ENCODE data around the gene ZNF628.

DNA sequence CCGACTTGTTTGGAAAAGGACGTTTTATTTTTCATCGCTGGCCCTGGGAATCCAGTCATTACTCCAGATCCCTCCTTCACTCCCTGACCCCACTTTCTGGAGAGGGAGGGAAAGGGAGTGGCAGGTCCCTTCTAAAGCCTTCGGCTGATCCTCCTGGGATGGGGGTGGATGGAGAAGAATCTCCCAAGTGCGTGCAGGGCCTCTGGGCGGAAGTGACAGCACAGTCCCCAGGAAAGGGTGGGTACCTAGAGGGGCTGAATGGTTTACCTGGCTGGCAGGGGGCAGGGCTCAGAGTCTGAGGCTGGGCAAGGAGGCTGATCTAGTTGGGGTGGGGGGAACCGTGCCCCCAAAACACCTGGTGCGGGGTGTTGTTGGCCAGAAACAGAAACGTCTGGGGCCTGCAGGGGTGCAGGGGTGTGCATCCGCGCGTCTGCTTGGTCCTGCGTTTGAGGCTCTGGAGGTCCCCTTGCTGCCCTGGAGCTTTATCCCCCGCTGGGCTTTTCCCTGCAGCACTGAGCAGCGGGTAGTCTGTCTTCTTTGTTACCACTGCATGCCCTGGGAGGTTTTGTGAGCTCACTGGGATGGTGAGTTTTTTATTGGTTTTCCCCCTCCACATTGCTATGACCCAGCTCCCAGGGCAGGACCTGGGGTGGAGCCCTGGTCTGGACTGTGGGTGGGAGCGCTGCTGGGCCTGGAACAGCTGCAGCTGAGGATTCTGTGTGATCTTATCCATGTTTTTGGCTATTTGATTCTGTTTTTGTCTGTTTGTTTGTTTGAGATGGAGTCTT is 3.0 kb upstream of the ZNF628 start:
- TF ChIP-seq, protein P1, sequence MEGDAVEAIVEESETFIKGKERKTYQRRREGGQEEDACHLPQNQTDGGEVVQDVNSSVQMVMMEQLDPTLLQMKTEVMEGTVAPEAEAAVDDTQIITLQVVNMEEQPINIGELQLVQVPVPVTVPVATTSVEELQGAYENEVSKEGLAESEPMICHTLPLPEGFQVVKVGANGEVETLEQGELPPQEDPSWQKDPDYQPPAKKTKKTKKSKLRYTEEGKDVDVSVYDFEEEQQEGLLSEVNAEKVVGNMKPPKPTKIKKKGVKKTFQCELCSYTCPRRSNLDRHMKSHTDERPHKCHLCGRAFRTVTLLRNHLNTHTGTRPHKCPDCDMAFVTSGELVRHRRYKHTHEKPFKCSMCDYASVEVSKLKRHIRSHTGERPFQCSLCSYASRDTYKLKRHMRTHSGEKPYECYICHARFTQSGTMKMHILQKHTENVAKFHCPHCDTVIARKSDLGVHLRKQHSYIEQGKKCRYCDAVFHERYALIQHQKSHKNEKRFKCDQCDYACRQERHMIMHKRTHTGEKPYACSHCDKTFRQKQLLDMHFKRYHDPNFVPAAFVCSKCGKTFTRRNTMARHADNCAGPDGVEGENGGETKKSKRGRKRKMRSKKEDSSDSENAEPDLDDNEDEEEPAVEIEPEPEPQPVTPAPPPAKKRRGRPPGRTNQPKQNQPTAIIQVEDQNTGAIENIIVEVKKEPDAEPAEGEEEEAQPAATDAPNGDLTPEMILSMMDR (IDR thresholded peaks at IDR 0.05) = no peak
- no peak for TF ChIP-seq EZH2 (IDR thresholded peaks at IDR 0.05; ENCODE audit: borderline replicate concordance, insufficient read depth, low read depth, low read length, poor library complexity, severe bottlenecking)
